ENCODE data around the gene SUSD2. TPM values are rescaled to one million over a fixed set of nuclear protein-coding genes. Genes with fewer than 3 reads are reported as not detected.
A peak's percentile ranks its signal among the peaks of the same experiment; 100 is the strongest.

SUSD2 gene
- total RNA-seq, 1 experiment from 2014 or later = 1.1 TPM

GRCh38 chr22:24219750-24220149, 38.5 kb downstream of the SUSD2 start:
- H3K27ac Mint-ChIP-seq = no peak overlapping the region
- no peak overlapping the region for H3K4me3 Mint-ChIP-seq
- no peaks in the 10 kb centered on the region for H3K4me1 Mint-ChIP-seq
- H3K9me3 Mint-ChIP-seq = 0 out of 2 replicates have a peak, but pooled peaks cover 3% of the 10 kb centered on the region
- ChIA-PET CTCF (interaction anchor here (0.9 to 3.8 kb wide), 4 partner anchors 11 to 63 kb away, joined by 3 to 20 read pairs (median 4); no protein-coding TSS in a partner anchor), POLR2A (no interaction called here)
- H3K27me3 Mint-ChIP-seq (ENCODE audit: low read depth) = no peaks in the 10 kb centered on the region
- no peaks in the 10 kb centered on the region for H3K36me3 Mint-ChIP-seq
- ATAC-seq (no peak), DNase-seq (ENCODE audit: low spot score) (no peak)
- TF ChIP-seq MAX (CRISPR knock-in tag; IDR thresholded peaks at IDR 0.05) = no peak
- no peak for TF ChIP-seq RELA (CRISPR knock-in tag; IDR thresholded peaks at IDR 0.05; ENCODE audit: borderline replicate concordance)
- no peak for TF ChIP-seq USF2 (CRISPR knock-in tag; IDR thresholded peaks at IDR 0.05)
- no peak for TF ChIP-seq ZNF281 (CRISPR knock-in tag; IDR thresholded peaks at IDR 0.05)
- no peak for TF ChIP-seq E2F5 (CRISPR knock-in tag; IDR thresholded peaks at IDR 0.05)

GRCh38 chr22:24224468-24224867, 43.2 kb downstream of the SUSD2 start:
- CTCF ChIA-PET = interaction anchor here (1.0 kb wide), 2 partner anchors 18 kb away, joined by 3 to 5 read pairs; no protein-coding TSS in a partner anchor
- ATAC-seq = no peak

GRCh38 chr22:24225044-24225601, 43.8 kb downstream of the SUSD2 start:
- Mint-ChIP-seq H3K4me3 (no peak overlapping the region), H3K4me1 (no peaks in the 10 kb centered on the region), H3K27ac (no peak overlapping the region), H3K9me3 (peaks cover 6% of the 10 kb centered on the region), H3K36me3 (peaks cover 3% of the 10 kb centered on the region; the same call in 1 of the 2 replicates), H3K27me3 (ENCODE audit: low read depth) (no peaks in the 10 kb centered on the region)
- no peak for ATAC-seq
- POLR2A ChIA-PET = interaction anchor here (0.8 kb wide), 1 partner anchor 11 kb away, joined by 3 read pairs; no protein-coding TSS in a partner anchor
- CTCF ChIA-PET = interaction anchor here (1.0 to 1.1 kb wide), 2 partner anchors 18 to 36 kb away, joined by 5 to 8 read pairs; no protein-coding TSS in a partner anchor
- TF ChIP-seq ZNF423 (CRISPR knock-in tag; IDR thresholded peaks at IDR 0.05) (peak; percentile 59), TP53 (CRISPR knock-in tag; IDR thresholded peaks at IDR 0.05) (no peak)
- no peak for DNase-seq (ENCODE audit: low spot score)

More at GRCh38 chr22:24224468-24224867, 43.2 kb downstream of the SUSD2 start:
- Mint-ChIP-seq H3K27me3 (ENCODE audit: low read depth) (no peaks in the 10 kb centered on the region), H3K36me3 (peaks cover 3% of the 10 kb centered on the region; the same call in 1 of the 2 replicates), H3K4me3 (no peak overlapping the region), H3K9me3 (peaks cover 6% of the 10 kb centered on the region), H3K27ac (no peak overlapping the region), H3K4me1 (no peaks in the 10 kb centered on the region)
- POLR2A ChIA-PET = no interaction called here
- no peak for TF ChIP-seq FOXJ3 (CRISPR knock-in tag; IDR thresholded peaks at IDR 0.05; ENCODE audit: borderline replicate concordance)
- TF ChIP-seq TEAD4 (CRISPR knock-in tag; IDR thresholded peaks at IDR 0.05) = no peak
- no peak for TF ChIP-seq TP53 (CRISPR knock-in tag; IDR thresholded peaks at IDR 0.05)
- no peak for TF ChIP-seq SP1 (CRISPR knock-in tag; conservative IDR thresholded peaks at IDR 0.05)
- TF ChIP-seq E2F4 (CRISPR knock-in tag; IDR thresholded peaks at IDR 0.05; ENCODE audit: borderline replicate concordance, low read depth) = no peak
- no peak for TF ChIP-seq USF2 (CRISPR knock-in tag; IDR thresholded peaks at IDR 0.05)
- no peak for DNase-seq (ENCODE audit: low spot score)

Measured in WTC11 (cell line).